ENCODE measurements around the gene EXOC4.

EXOC4 gene

DNA sequence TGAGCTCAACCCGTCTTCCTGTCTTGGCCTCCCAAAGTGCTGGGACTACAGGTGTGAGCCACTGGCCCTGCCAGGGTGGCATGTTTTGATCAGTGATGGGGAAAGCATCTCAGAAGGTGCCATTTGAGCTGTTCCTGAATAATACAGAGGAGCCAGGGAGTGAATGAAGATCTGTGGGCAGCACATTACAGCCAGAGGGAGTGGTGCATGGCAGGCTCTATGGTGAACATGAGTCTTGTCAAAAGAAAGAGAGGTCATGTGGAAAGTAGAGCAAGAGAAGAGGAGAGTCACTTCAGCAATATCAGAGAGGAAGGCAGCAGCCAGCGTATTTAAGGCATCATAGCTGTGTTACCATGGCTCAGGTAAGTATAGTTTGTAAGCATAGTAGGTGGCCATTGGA is 598.5 kb downstream of the EXOC4 start:
- DNase-seq (ENCODE audit: low spot score): no peak
- Histone ChIP-seq H3K27ac (no peak overlapping the region), H3K4me3 (no peak overlapping the region)
- TF ChIP-seq, protein P1, sequence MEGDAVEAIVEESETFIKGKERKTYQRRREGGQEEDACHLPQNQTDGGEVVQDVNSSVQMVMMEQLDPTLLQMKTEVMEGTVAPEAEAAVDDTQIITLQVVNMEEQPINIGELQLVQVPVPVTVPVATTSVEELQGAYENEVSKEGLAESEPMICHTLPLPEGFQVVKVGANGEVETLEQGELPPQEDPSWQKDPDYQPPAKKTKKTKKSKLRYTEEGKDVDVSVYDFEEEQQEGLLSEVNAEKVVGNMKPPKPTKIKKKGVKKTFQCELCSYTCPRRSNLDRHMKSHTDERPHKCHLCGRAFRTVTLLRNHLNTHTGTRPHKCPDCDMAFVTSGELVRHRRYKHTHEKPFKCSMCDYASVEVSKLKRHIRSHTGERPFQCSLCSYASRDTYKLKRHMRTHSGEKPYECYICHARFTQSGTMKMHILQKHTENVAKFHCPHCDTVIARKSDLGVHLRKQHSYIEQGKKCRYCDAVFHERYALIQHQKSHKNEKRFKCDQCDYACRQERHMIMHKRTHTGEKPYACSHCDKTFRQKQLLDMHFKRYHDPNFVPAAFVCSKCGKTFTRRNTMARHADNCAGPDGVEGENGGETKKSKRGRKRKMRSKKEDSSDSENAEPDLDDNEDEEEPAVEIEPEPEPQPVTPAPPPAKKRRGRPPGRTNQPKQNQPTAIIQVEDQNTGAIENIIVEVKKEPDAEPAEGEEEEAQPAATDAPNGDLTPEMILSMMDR (IDR thresholded peaks at IDR 0.05): no peak

DNA sequence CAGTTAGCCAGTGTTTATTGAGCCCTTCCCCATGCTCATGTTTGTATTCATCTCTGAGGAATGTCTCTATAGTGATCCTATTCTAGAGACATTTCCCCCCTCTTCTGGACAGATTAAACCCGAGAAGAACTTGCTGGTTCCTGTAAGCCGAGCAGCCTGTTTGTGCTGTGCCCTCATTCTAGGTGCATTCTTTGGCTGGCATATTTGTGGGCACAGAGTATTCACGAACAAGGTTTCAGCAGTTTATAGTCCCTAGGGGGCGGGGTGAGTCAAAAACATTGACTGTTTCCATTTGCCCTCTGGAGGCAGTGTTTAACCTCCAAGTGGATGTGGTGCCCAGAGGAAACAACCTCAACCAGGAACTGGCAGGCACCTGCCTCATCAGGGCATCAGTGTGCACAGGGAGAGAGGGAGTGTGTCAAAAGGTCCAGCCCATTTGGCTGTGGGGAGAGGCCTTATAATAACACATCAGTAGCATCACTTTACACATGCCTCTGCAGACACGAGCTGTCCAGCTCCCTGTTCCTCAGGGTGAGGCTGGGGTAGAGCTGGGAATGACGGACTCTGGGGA is 600.9 kb downstream of the EXOC4 start:
- no peak for DNase-seq (ENCODE audit: low spot score)
- H3K4me3 ChIP-seq: no peak overlapping the region
- TF ChIP-seq, protein P1 (IDR thresholded peaks at IDR 0.05): no peak
- no peak overlapping the region for H3K27ac ChIP-seq

DNA sequence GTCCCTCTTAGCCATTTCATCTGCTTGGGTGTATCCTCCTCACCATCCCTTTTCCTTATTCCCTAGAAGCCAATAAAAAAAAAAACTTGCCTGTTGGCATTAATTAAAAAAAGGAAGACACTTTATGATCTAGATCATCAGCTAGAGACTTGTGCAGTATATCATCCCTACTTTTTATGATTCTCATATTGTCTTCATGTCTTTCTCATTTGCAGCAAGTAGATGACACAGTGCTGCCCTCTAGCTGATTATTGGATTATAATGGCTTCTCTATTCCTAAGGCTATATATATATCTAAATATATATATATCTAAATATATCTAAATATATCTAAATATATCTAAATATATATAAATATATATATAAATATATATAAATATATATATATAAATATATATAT is 601.9 kb downstream of the EXOC4 start:
- TF ChIP-seq, protein P1 (IDR thresholded peaks at IDR 0.05): no peak
- H3K27ac ChIP-seq: no peak overlapping the region
- no peak overlapping the region for H3K4me3 ChIP-seq
- DNase-seq (ENCODE audit: low spot score): no peak

DNA sequence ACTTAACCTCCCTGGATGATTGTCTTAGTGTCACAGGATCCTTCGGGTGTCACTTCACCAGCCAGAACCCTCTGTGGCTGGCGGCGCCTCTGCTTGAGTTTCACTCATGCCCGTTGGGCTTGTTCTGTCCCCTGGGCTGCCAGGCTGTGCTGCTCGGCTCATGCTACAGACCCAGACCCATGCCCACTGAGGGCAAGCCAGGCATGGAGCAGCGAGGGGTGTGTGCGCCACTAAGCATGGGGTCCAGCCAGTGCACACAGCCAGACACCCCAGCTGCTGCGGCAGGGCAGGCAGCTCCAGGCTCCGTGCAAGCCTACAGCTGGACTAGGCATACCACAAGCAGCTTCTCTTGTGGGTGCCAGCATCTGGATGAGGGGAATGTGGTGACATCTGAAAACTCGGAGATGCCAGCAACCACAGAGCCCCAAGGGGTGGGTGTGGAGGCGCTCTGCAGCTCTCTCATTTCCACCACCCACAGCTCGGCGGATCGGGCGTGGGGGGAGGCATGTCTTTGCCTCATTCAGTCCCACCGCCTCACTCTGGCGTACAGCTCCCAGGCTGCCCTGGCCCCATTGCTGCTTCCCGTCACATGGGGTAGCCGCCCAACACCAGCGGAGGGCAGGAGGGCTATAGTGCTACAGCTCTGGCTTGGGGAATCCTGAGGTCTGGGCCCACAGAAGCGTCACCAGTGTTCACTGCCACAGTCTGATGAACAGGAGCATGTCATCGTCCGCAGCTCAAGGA is 604.7 kb downstream of the EXOC4 start:
- Histone ChIP-seq H3K4me3 (no peak overlapping the region), H3K27ac (no peak overlapping the region)
- no peak for DNase-seq (ENCODE audit: low spot score)
- TF ChIP-seq, protein P1 (IDR thresholded peaks at IDR 0.05): no peak

DNA sequence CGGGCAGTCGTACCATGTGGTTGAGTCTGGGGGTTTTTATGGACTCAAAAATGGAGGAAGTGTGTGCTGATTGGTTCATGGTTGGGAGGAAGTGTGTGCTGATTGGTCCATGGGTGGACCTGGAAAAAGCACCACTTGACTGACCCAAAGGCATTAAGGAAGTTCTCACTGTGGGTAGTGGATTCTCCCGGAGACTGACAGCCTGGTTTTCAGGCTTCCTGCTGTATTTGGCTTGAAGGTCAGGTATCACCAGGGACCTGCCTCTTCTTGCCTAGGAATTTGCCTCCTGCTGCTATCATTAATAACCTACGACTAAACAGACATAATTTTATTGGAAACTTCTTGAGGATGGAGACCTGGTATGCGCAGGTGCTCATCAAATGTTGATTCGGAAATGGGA is 605.4 kb downstream of the EXOC4 start:
- Histone ChIP-seq H3K27ac (no peak overlapping the region), H3K4me3 (no peak overlapping the region)
- TF ChIP-seq, protein P1 (IDR thresholded peaks at IDR 0.05): no peak
- no peak for DNase-seq (ENCODE audit: low spot score)

DNA sequence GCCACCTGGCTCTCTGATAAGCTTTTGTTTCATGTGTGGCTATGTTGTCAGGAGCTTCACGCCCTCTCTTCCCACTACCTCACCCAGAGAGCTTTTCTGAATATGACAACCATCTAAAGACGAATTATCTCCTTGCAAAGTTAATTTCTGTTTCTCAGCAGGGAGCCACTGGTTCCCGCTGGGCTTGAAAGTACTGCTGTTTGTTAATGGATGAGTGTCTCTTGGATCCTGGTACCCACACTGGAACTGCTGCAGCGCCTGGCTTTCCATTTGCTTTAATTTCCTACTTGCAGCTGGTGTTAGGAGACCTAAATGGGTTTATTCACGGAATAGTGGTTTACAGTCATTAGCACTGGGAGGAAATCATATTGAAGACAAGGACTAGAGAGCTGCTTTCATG is 606.4 kb downstream of the EXOC4 start:
- Histone ChIP-seq H3K27ac (no peak overlapping the region), H3K4me3 (no peak overlapping the region)
- DNase-seq (ENCODE audit: low spot score): no peak
- TF ChIP-seq, protein P1 (IDR thresholded peaks at IDR 0.05): no peak

DNA sequence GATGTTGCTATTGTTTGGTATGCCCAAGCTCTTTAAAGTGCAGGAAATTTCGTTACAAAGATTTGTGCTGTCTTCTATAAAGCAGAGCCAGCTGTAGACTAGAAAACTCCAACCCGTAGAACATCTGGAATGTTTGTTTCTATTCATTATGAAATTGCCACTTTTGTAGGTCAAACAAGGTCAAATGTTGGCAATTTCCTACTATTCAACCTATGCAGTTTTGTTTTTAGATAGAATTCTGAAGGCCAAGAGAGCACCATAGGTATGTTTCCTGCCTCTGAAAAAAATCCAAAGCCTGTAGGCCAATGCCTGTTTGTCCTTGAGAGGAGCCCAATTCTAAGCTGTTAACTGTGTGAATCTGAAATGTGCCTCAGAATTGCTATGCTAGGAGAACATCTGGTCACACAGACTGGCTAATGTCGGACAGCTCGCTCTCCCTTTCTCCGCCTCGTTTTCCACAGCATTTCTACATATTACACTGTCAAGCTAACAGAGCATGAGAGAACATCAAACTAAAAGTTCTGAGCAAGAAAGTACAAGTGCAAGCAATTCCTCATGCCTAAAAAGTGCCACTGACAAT is 607.1 kb downstream of the EXOC4 start:
- TF ChIP-seq, protein P1 (IDR thresholded peaks at IDR 0.05): no peak
- Histone ChIP-seq H3K4me3 (no peak overlapping the region), H3K27ac (no peak overlapping the region)
- no peak for DNase-seq (ENCODE audit: low spot score)

Data from coronary artery (tissue), 2 donors.